GM23338 (cell line): ENCODE measurements around the gene LPO. TPM values are rescaled to one million over a fixed set of nuclear protein-coding genes. Genes with fewer than 3 reads are reported as not detected.

Experiments used
- ATAC-seq: fragments of 200-7000 bp; cut with Tn5 transposase; 3 replicates; pipeline ENCODE4 v1.9.1; 2020
- DNase-seq: peaks from one replicate; pipeline ENCODE4 v3.0.0-alpha.2; 2015; ENCODE audit warnings: low spot score
- H2AFZ ChIP-seq: fragments of 200-600 bp; sonication (generic); 2 replicates; pipeline ENCODE4 v1.8.0; 2016; ENCODE audit warnings: antibody characterized with exemption, mild to moderate bottlenecking, moderate library complexity
- H3F3A ChIP-seq: fragments of 200-600 bp; sonication (generic); replicated peaks from 2 replicates; pipeline ENCODE4 v1.8.0; 2017; ENCODE audit warnings: antibody characterized with exemption, mixed run types, low read depth
- H3K27ac ChIP-seq: fragments of 200-600 bp; sonication (generic); 2 replicates; pipeline ENCODE4 v1.6.1; 2016; ENCODE audit warnings: low read depth
- H3K27me3 ChIP-seq: fragments of 200-600 bp; sonication (generic); 2 replicates; pipeline ENCODE4 v1.8.0; 2016; ENCODE audit warnings: mild to moderate bottlenecking, mixed run types, moderate library complexity; ENCODE audit not compliant: insufficient read depth
- H3K36me3 ChIP-seq: fragments of 200-600 bp; sonication (generic); 2 replicates; pipeline ENCODE4 v1.8.0; 2016; ENCODE audit warnings: mild to moderate bottlenecking; ENCODE audit not compliant: insufficient read depth
- H3K4me1 ChIP-seq: fragments of 200-600 bp; sonication (generic); 2 replicates; pipeline ENCODE4 v1.8.0; 2016; ENCODE audit warnings: mild to moderate bottlenecking, moderate library complexity; ENCODE audit not compliant: insufficient read depth
- H3K4me2 ChIP-seq: fragments of 200-600 bp; sonication (generic); 2 replicates; pipeline ENCODE4 v1.7.1; 2017; ENCODE audit warnings: mixed run types
- H3K4me3 ChIP-seq: fragments of 200-600 bp; sonication (generic); 2 replicates; pipeline ENCODE4 v1.6.1; 2016; ENCODE audit warnings: mixed run types
- H3K79me2 ChIP-seq: fragments of 200-600 bp; sonication (generic); replicated peaks from 2 replicates; pipeline ENCODE4 v1.8.0; 2017; ENCODE audit warnings: mild to moderate bottlenecking; ENCODE audit not compliant: insufficient read depth
- H3K9me2 ChIP-seq: fragments of 200-600 bp; sonication (generic); 2 replicates; pipeline ENCODE4 v1.8.0; 2017; ENCODE audit not compliant: insufficient read depth
- H4K20me1 ChIP-seq: fragments of 200-600 bp; sonication (generic); replicated peaks from 2 replicates; pipeline ENCODE4 v1.8.0; 2017; ENCODE audit warnings: mild to moderate bottlenecking; ENCODE audit not compliant: insufficient read depth
- H3K27ac Mint-ChIP-seq: 2 replicates; pipeline ENCODE4 v1.8.0; 2020; ENCODE audit warnings: inconsistent platforms, mild to moderate bottlenecking, moderate library complexity, mixed read lengths
- H3K27me3 Mint-ChIP-seq: 3 replicates; pipeline ENCODE4 v1.8.0; 2022; ENCODE audit warnings: low read depth, mild to moderate bottlenecking, moderate library complexity, mixed read lengths, inconsistent platforms; ENCODE audit not compliant: insufficient read depth, poor library complexity
- H3K36me3 Mint-ChIP-seq: 3 replicates; pipeline ENCODE4 v1.8.0; 2021; ENCODE audit warnings: low read depth, mild to moderate bottlenecking, inconsistent platforms, moderate library complexity, mixed read lengths
- H3K4me1 Mint-ChIP-seq: 3 replicates; pipeline ENCODE4 v1.8.0; 2020; ENCODE audit warnings: mild to moderate bottlenecking, inconsistent platforms, mixed read lengths
- H3K4me3 Mint-ChIP-seq: 3 replicates; pipeline ENCODE4 v1.8.0; 2021; ENCODE audit warnings: moderate library complexity, mild to moderate bottlenecking, inconsistent platforms, mixed read lengths
- H3K9me3 Mint-ChIP-seq: 3 replicates; pipeline ENCODE4 v1.8.0; 2020; ENCODE audit warnings: moderate library complexity, mild to moderate bottlenecking, inconsistent platforms, mixed read lengths
- CREB1 ChIP-seq: fragments of 250-450 bp; sonication (Bioruptor Pico); IDR thresholded peaks from 2 replicates; pipeline ENCODE4 v1.5.0; 2020; ENCODE audit warnings: low read depth, mild to moderate bottlenecking, moderate library complexity
- CTCF ChIP-seq, 2 experiments: fragments of 200-600 bp in 1 of 2; sonication (generic) in 1 of 2; conservative IDR thresholded peaks; 2 replicates each; pipeline versions ENCODE4 v1.5.1 to v1.6.1; 2016 to 2017; ENCODE audit warnings: antibody characterized with exemption in 2 of 2, low read depth in 2 of 2, mild to moderate bottlenecking in 2 of 2, moderate library complexity in 1 of 2
- EZH2 ChIP-seq: fragments of 200-600 bp; sonication (generic); IDR thresholded peaks from one replicate; pipeline ENCODE4 v1.8.0; 2017; ENCODE audit warnings: antibody characterized with exemption, mild to moderate bottlenecking, low read depth; ENCODE audit not compliant: unreplicated experiment
- EZH2phosphoT487 ChIP-seq: fragments of 200-600 bp; sonication (generic); IDR thresholded peaks from one replicate; pipeline ENCODE4 v1.8.1; 2018; ENCODE audit warnings: antibody characterized with exemption; ENCODE audit not compliant: unreplicated experiment
- JUNB ChIP-seq: IDR thresholded peaks from one replicate; pipeline ENCODE4 v1.6.1; 2016; ENCODE audit warnings: antibody characterized with exemption; ENCODE audit not compliant: unreplicated experiment
- NANOG ChIP-seq: IDR thresholded peaks from 2 replicates; pipeline ENCODE4 v1.6.1; 2016; ENCODE audit warnings: antibody characterized with exemption, borderline replicate concordance
- POLR2AphosphoS5 ChIP-seq: IDR thresholded peaks from 2 replicates; pipeline ENCODE4 v1.6.1; 2016; ENCODE audit warnings: antibody characterized with exemption, low read depth
- REST ChIP-seq: IDR thresholded peaks from one replicate; pipeline ENCODE4 v1.6.1; 2018; ENCODE audit warnings: antibody characterized with exemption; ENCODE audit not compliant: unreplicated experiment
- STAT1 ChIP-seq: IDR thresholded peaks from one replicate; pipeline ENCODE4 v1.6.1; 2016; ENCODE audit warnings: antibody characterized with exemption; ENCODE audit not compliant: unreplicated experiment
- ZNF114 ChIP-seq: fragments of 250-450 bp; sonication (Bioruptor Pico); IDR thresholded peaks from 2 replicates; pipeline ENCODE4 v1.5.0; 2020; ENCODE audit warnings: mild to moderate bottlenecking, moderate library complexity
- ZNF331 ChIP-seq: fragments of 250-450 bp; sonication (Bioruptor Pico); IDR thresholded peaks from 2 replicates; pipeline ENCODE4 v1.5.0; 2020; ENCODE audit warnings: low read depth, mild to moderate bottlenecking, moderate library complexity
- polyA plus RNA-seq: library from polyadenylated mRNA; unstranded; fragments of >200 nt; fragmentation: Nextera tagmentation; extraction: Ambion mirVana; gene quantifications from 2 replicates; pipeline ENCODE4 v1.2.1, GENCODE V29; 2016
- total RNA-seq: library from RNA; depleted of rRNA; stranded (reverse); fragments of >200 nt; shearing (Covaris generic); gene quantifications from 2 replicates; pipeline ENCODE4 v1.2.3, GENCODE V29; 2014
- TF ChIP-seq, protein P1 (sequence below): IDR thresholded peaks from 2 replicates; pipeline ENCODE4 v1.6.1; 2016; ENCODE audit warnings: antibody characterized with exemption
- TF ChIP-seq, protein P2 (sequence below): fragments of 250-450 bp; sonication (Bioruptor Pico); IDR thresholded peaks from 2 replicates; pipeline ENCODE4 v1.5.0; 2020; ENCODE audit warnings: mild to moderate bottlenecking, moderate library complexity

Gene LPO
- total and polyA plus RNA-seq, 2 experiments from 2014 or later = 0.13 to 0.35 TPM

GRCh38 chr17:58252141-58252540 lies 13.8 kb downstream of the LPO start:
- Histone ChIP-seq H3K9me2 (0 out of 2 replicates have a peak, but pooled peaks cover 4% of the 10 kb centered on the region), H3K27ac (no peak overlapping the region), H3K36me3 (no peaks in the 10 kb centered on the region), H4K20me1 (no peaks in the 10 kb centered on the region), H2AFZ (0 out of 2 replicates have a peak overlapping the region, but pooled peaks have one; percentile 14), H3K27me3 (peaks cover 74% of the 10 kb centered on the region), H3F3A (no peaks in the 10 kb centered on the region), H3K4me2 (no peak overlapping the region), H3K79me2 (no peaks in the 10 kb centered on the region), H3K4me1 (peaks cover 10% of the 10 kb centered on the region; the same call in 1 of the 2 replicates), H3K4me3 (no peak overlapping the region)
- H3K4me3 Mint-ChIP-seq = no peak overlapping the region
- TF ChIP-seq ZNF331 (CRISPR knock-in tag) (no peak), POLR2AphosphoS5 (no peak), CREB1 (no peak), NANOG (no peak), REST (no peak), STAT1 (no peak), EZH2 (no peak), CTCF (conservative IDR thresholded peaks at IDR 0.05; ENCODE audit: low read depth in 2 of 2) (no peak), EZH2phosphoT487 (no peak), JUNB (no peak), ZNF114 (no peak)
- TF ChIP-seq, protein P1, sequence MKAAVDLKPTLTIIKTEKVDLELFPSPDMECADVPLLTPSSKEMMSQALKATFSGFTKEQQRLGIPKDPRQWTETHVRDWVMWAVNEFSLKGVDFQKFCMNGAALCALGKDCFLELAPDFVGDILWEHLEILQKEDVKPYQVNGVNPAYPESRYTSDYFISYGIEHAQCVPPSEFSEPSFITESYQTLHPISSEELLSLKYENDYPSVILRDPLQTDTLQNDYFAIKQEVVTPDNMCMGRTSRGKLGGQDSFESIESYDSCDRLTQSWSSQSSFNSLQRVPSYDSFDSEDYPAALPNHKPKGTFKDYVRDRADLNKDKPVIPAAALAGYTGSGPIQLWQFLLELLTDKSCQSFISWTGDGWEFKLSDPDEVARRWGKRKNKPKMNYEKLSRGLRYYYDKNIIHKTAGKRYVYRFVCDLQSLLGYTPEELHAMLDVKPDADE = no peak
- TF ChIP-seq, protein P2, sequence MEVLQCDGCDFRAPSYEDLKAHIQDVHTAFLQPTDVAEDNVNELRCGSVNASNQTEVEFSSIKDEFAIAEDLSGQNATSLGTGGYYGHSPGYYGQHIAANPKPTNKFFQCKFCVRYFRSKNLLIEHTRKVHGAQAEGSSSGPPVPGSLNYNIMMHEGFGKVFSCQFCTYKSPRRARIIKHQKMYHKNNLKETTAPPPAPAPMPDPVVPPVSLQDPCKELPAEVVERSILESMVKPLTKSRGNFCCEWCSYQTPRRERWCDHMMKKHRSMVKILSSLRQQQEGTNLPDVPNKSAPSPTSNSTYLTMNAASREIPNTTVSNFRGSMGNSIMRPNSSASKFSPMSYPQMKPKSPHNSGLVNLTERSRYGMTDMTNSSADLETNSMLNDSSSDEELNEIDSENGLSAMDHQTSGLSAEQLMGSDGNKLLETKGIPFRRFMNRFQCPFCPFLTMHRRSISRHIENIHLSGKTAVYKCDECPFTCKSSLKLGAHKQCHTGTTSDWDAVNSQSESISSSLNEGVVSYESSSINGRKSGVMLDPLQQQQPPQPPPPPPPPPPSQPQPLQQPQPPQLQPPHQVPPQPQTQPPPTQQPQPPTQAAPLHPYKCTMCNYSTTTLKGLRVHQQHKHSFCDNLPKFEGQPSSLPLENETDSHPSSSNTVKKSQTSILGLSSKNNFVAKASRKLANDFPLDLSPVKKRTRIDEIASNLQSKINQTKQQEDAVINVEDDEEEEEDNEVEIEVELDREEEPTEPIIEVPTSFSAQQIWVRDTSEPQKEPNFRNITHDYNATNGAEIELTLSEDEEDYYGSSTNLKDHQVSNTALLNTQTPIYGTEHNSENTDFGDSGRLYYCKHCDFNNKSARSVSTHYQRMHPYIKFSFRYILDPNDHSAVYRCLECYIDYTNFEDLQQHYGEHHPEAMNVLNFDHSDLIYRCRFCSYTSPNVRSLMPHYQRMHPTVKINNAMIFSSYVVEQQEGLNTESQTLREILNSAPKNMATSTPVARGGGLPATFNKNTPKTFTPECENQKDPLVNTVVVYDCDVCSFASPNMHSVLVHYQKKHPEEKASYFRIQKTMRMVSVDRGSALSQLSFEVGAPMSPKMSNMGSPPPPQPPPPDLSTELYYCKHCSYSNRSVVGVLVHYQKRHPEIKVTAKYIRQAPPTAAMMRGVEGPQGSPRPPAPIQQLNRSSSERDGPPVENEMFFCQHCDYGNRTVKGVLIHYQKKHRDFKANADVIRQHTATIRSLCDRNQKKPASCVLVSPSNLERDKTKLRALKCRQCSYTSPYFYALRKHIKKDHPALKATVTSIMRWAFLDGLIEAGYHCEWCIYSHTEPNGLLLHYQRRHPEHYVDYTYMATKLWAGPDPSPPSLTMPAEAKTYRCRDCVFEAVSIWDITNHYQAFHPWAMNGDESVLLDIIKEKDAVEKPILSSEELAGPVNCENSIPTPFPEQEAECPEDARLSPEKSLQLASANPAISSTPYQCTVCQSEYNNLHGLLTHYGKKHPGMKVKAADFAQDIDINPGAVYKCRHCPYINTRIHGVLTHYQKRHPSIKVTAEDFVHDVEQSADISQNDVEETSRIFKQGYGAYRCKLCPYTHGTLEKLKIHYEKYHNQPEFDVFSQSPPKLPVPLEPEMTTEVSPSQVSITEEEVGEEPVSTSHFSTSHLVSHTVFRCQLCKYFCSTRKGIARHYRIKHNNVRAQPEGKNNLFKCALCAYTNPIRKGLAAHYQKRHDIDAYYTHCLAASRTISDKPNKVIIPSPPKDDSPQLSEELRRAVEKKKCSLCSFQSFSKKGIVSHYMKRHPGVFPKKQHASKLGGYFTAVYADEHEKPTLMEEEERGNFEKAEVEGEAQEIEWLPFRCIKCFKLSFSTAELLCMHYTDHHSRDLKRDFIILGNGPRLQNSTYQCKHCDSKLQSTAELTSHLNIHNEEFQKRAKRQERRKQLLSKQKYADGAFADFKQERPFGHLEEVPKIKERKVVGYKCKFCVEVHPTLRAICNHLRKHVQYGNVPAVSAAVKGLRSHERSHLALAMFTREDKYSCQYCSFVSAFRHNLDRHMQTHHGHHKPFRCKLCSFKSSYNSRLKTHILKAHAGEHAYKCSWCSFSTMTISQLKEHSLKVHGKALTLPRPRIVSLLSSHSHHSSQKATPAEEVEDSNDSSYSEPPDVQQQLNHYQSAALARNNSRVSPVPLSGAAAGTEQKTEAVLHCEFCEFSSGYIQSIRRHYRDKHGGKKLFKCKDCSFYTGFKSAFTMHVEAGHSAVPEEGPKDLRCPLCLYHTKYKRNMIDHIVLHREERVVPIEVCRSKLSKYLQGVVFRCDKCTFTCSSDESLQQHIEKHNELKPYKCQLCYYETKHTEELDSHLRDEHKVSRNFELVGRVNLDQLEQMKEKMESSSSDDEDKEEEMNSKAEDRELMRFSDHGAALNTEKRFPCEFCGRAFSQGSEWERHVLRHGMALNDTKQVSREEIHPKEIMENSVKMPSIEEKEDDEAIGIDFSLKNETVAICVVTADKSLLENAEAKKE (CRISPR knock-in tag) = no peak
- H3K4me1 Mint-ChIP-seq = peaks cover 11% of the 10 kb centered on the region
- H3K9me3 Mint-ChIP-seq = peaks cover 12% of the 10 kb centered on the region
- H3K36me3 Mint-ChIP-seq = peaks cover 8% of the 10 kb centered on the region
- H3K27ac Mint-ChIP-seq = no peak overlapping the region
- ATAC-seq (no peak), DNase-seq (no peak)
- H3K27me3 Mint-ChIP-seq = peaks cover 59% of the 10 kb centered on the region
